DOHH2 (cell line): ENCODE data around the gene HTRA3.

Source experiments
- H3F3A ChIP-seq: fragments of 200-600 bp; sonication (generic), shearing (Covaris generic); 2 replicates; pipeline ENCODE4 v1.6.0; 2016; ENCODE audit warnings: antibody characterized with exemption, mild to moderate bottlenecking; ENCODE audit not compliant: control insufficient read depth, insufficient read depth
- H3K27ac ChIP-seq: fragments of 200-600 bp; sonication (generic); 2 replicates; pipeline ENCODE4 v1.5.1; 2014; ENCODE audit warnings: low read depth, mild to moderate bottlenecking, low read length, moderate library complexity
- H3K27me3 ChIP-seq: fragments of 200-600 bp; sonication (generic); 2 replicates; pipeline ENCODE4 v1.6.1; 2014; ENCODE audit warnings: mild to moderate bottlenecking, low read length, mixed read lengths; ENCODE audit not compliant: control insufficient read depth
- H3K36me3 ChIP-seq: fragments of 200-600 bp; sonication (generic); 2 replicates; pipeline ENCODE4 v1.6.1; 2014; ENCODE audit warnings: mild to moderate bottlenecking, low read length, moderate library complexity, mixed read lengths; ENCODE audit not compliant: control insufficient read depth
- H3K4me1 ChIP-seq: fragments of 200-600 bp; sonication (generic); 2 replicates; pipeline ENCODE4 v1.6.1; 2014; ENCODE audit warnings: mild to moderate bottlenecking, low read length, mixed read lengths; ENCODE audit not compliant: control insufficient read depth
- H3K4me2 ChIP-seq: fragments of 200-600 bp; sonication (generic); 2 replicates; pipeline ENCODE4 v1.6.0; 2014; ENCODE audit warnings: mild to moderate bottlenecking, low read length, moderate library complexity
- H3K4me3 ChIP-seq: fragments of 200-600 bp; sonication (generic); 2 replicates; pipeline ENCODE4 v1.5.1; 2014; ENCODE audit warnings: mild to moderate bottlenecking, low read length, mixed read lengths
- H3K79me2 ChIP-seq: fragments of 200-600 bp; sonication (generic); 2 replicates; pipeline ENCODE4 v1.6.1; 2014; ENCODE audit warnings: mild to moderate bottlenecking, low read length, mixed read lengths; ENCODE audit not compliant: control insufficient read depth
- H3K9me2 ChIP-seq: fragments of 200-600 bp; sonication (generic); replicated peaks from 2 replicates; pipeline ENCODE4 v1.6.1; 2014; ENCODE audit warnings: mild to moderate bottlenecking, low read length, mixed read lengths; ENCODE audit not compliant: control insufficient read depth
- H3K9me3 ChIP-seq: fragments of 200-600 bp; sonication (generic); 2 replicates; pipeline ENCODE4 v1.6.1; 2014; ENCODE audit warnings: antibody characterized with exemption, low read length, mixed read lengths; ENCODE audit not compliant: control insufficient read depth, insufficient read depth
- H4K20me1 ChIP-seq: fragments of 200-600 bp; sonication (generic); 2 replicates; pipeline ENCODE4 v1.6.0; 2014; ENCODE audit warnings: low read depth, mild to moderate bottlenecking, antibody characterized with exemption, low read length, moderate library complexity; ENCODE audit not compliant: control insufficient read depth, insufficient read depth
- CTCF ChIP-seq: fragments of 200-600 bp; sonication (generic); IDR thresholded peaks from one replicate; pipeline ENCODE4 v1.5.1; 2014; ENCODE audit warnings: antibody characterized with exemption, mild to moderate bottlenecking, low read depth, low read length; ENCODE audit not compliant: poor library complexity, severe bottlenecking
- EZH2phosphoT487 ChIP-seq: fragments of 200-600 bp; sonication (generic); IDR thresholded peaks from 2 replicates; pipeline ENCODE4 v1.6.1; 2017; ENCODE audit warnings: borderline replicate concordance, mild to moderate bottlenecking, antibody characterized with exemption, low read length, moderate library complexity, mixed read lengths

Gene HTRA3

GRCh38 chr4:8349664-8350236 is 80.2 kb downstream of the HTRA3 start:
- TF ChIP-seq CTCF (no peak), EZH2phosphoT487 (no peak)
- H3K9me3 ChIP-seq: no peaks in the 10 kb centered on the region
- no peak overlapping the region for H3K27ac ChIP-seq
- no peak overlapping the region for H3K4me2 ChIP-seq
- H3K36me3 ChIP-seq: no peaks in the 10 kb centered on the region
- no peaks in the 10 kb centered on the region for H3K27me3 ChIP-seq
- H3K9me2 ChIP-seq: no peaks in the 10 kb centered on the region
- H3K4me3 ChIP-seq: no peak overlapping the region
- no peaks in the 10 kb centered on the region for H3F3A ChIP-seq
- H3K4me1 ChIP-seq: peaks cover 7% of the 10 kb centered on the region
- H4K20me1 ChIP-seq: no peaks in the 10 kb centered on the region
- no peaks in the 10 kb centered on the region for H3K79me2 ChIP-seq

DNA sequence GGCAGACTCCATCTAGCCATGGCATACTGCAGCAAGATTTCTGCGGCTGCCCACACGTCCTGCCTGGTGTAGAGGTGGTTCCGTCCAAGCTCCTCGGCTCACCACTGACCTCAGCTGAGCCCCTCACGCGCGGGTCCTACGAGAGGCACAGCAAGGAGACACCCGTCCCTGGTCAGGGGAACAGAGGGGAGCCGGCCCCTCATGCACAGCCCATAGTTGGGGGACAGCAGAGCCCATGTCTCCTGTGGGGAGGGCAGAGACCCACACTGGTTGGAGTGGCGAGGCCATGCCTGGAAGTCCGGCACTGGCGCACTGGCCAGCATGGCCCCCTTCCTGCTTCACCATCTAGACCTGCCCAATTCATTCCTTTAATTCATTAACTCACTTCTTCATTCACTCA is 80.8 kb downstream of the HTRA3 start:
- Histone ChIP-seq H4K20me1 (no peaks in the 10 kb centered on the region), H3K4me2 (no peak overlapping the region), H3K79me2 (no peaks in the 10 kb centered on the region), H3K9me2 (no peaks in the 10 kb centered on the region), H3K9me3 (no peaks in the 10 kb centered on the region), H3K27ac (no peak overlapping the region), H3K4me1 (peaks cover 7% of the 10 kb centered on the region), H3K27me3 (0 out of 2 replicates have a peak, but pooled peaks cover under 1% of the 10 kb centered on the region), H3F3A (no peaks in the 10 kb centered on the region), H3K36me3 (no peaks in the 10 kb centered on the region), H3K4me3 (no peak overlapping the region)
- TF ChIP-seq EZH2phosphoT487 (no peak), CTCF (no peak)

DNA sequence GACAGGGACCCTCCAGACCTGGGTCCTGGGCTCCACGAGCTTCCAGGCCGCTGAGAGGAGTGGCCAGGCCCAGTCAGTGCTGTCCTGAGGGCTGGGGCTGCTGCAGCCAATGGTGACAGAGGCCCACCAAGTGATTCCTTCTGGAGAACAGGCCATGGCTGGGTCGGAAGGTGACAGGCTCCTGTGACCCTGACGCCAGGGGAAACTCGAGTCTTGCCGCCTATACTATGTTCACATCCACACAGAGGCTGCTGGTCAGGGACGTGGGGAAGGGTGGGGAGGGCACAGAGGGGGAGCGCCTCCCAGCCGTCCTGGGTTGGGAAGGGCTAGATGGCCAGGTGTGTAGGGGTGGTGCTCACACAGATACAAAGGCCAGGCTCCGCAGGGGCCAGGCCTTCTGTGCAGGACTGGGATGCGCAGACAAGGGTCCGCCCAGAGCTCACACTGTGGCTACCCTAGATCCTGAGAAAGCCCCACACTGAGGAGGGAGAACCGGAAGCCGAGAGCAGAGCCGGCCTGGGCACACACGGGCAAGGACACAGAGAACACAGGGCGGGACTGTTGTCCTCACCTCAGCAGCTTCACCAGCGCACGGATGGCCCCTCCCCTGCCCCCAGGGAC is 81.4 kb downstream of the HTRA3 start:
- Histone ChIP-seq H3K4me3 (no peak overlapping the region), H3K27me3 (peaks cover 6% of the 10 kb centered on the region; the same call in 1 of the 2 replicates), H3F3A (no peaks in the 10 kb centered on the region), H3K27ac (no peak overlapping the region), H3K4me1 (peaks cover 7% of the 10 kb centered on the region), H3K36me3 (no peaks in the 10 kb centered on the region), H3K9me3 (no peaks in the 10 kb centered on the region), H3K79me2 (no peaks in the 10 kb centered on the region), H3K4me2 (no peak overlapping the region), H3K9me2 (no peaks in the 10 kb centered on the region), H4K20me1 (no peaks in the 10 kb centered on the region)
- TF ChIP-seq CTCF: no peak
- no peak for TF ChIP-seq EZH2phosphoT487
